Neural progenitor cell (in vitro differentiated cells): ENCODE results near the gene CRELD2.

Experiments used
- CTCF ChIP-seq: fragments of 200-600 bp; sonication (generic); IDR thresholded peaks from 2 replicates; pipeline ENCODE4 v1.5.1; 2017; ENCODE audit warnings: antibody characterized with exemption, mild to moderate bottlenecking
- EZH2 ChIP-seq: fragments of 200-600 bp; sonication (generic); IDR thresholded peaks from 2 replicates; pipeline ENCODE4 v1.6.1; 2017; ENCODE audit warnings: antibody characterized with exemption, mild to moderate bottlenecking, moderate library complexity
- EZH2phosphoT487 ChIP-seq: fragments of 200-600 bp; sonication (generic); IDR thresholded peaks from 2 replicates; pipeline ENCODE4 v1.6.1; 2017; ENCODE audit warnings: antibody characterized with exemption

GRCh38 chr22:49887702-49888101 lies 30.7 kb upstream of the CRELD2 start:
- TF ChIP-seq CTCF (no peak), EZH2phosphoT487 (no peak), EZH2 (no peak)
